ENCODE data around the gene MACROD2. TPM values are rescaled to one million over a fixed set of nuclear protein-coding genes. Genes with fewer than 3 reads are reported as not detected.

The MACROD2 gene
- total RNA-seq, 5 donors from 2014 or later (not counting 1 experiment from before 2014, with no cell fraction given), result 0.23 to 1.3 (median 0.51) TPM; not detected in 2

DNA sequence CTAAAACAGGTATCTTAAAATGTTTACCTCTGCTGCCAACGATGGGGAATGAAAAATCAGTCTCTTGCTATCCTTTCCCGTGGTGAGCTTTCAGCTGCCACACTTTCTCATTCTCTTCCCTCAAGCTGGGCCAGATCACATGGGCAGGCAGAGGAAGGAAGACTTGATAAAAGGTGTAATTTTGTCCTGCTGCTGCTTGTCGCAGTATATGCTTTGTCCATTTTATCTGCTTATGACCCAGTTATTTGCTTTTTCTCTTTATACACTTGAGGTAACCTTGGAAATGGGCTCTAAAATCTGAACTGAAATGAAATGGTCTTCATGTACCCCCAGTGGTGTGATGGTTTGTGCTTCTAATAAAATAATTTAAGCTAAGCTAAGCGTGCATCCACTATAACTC, 1038.0 kb downstream of the MACROD2 start:
- ATAC-seq (replicated peaks in 1 of 4) (no peak), DNase-seq (no peak)
- ChIA-PET CTCF (no interaction called here), POLR2A (no interaction called here)
- no peaks in the 10 kb centered on the region for H3K4me1 Mint-ChIP-seq
- H3K4me3 Mint-ChIP-seq, result no peak overlapping the region
- H3K27ac ChIP-seq (ENCODE audit: low read length), result no peak overlapping the region
- no peaks in the 10 kb centered on the region for H3K9me3 ChIP-seq
- H3K27ac Mint-ChIP-seq, result no peak overlapping the region
- peaks cover 0 to 4% of the 10 kb centered on the region in 2 experiments for H3K4me1 ChIP-seq (ENCODE audit: control insufficient read depth in 1 of 2, extremely low read depth in 1 of 2, insufficient read depth in 2 of 2, low read length in 2 of 2)
- no peaks in the 10 kb centered on the region for H3K27me3 ChIP-seq (replicated peaks in 1 of 2; ENCODE audit: control insufficient read depth in 2 of 2, extremely low read depth in 1 of 2, insufficient read depth in 2 of 2, low read length in 1 of 2)
- no peaks in the 10 kb centered on the region for H3K36me3 ChIP-seq (ENCODE audit: control insufficient read depth in 2 of 2, extremely low read depth in 1 of 2, insufficient read depth in 1 of 2, low read length in 1 of 2)
- H3K27me3 Mint-ChIP-seq, result no peaks in the 10 kb centered on the region
- H3K9me3 Mint-ChIP-seq, result peaks cover 2 to 6% (median 4%) of the 10 kb centered on the region in 3 donors
- no peaks in the 10 kb centered on the region for H3K36me3 Mint-ChIP-seq
- WGBS (ENCODE audit: insufficient coverage), result no CpG with 5 or more reads among the region's 4 CpGs
- no peak overlapping the region for H3K4me3 ChIP-seq (ENCODE audit: control insufficient read depth in 1 of 2, extremely low read depth in 1 of 2, low read length in 1 of 2)

DNA sequence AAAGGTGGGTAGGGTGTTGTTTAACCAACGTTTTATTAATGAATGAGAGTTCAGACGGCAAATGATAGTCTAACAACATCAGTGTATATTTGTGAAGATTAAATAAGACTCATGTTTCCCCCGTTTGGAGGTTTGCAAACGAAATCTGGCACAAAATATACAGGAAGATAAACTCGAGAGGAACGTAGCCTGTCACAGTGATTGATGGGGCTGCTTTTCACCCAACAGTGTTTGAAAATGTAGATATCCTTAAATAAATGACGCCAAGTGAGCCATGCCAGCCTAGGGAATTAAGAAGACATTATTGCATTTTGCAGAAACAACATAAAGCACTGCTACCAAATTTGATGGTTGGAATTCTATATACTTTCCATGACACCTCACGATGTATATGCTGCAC, 1038.6 kb downstream of the MACROD2 start:
- CTCF ChIA-PET, result no interaction called here
- H3K27ac Mint-ChIP-seq, result no peak overlapping the region
- Histone ChIP-seq H3K9me3 (no peaks in the 10 kb centered on the region), H3K36me3 (ENCODE audit: control insufficient read depth in 2 of 2, extremely low read depth in 1 of 2, insufficient read depth in 1 of 2, low read length in 1 of 2) (no peaks in the 10 kb centered on the region), H3K4me1 (ENCODE audit: control insufficient read depth in 1 of 2, extremely low read depth in 1 of 2, insufficient read depth in 2 of 2, low read length in 2 of 2) (peaks cover 0 to 4% of the 10 kb centered on the region in 2 experiments), H3K27ac (ENCODE audit: low read length) (no peak overlapping the region), H3K4me3 (ENCODE audit: control insufficient read depth in 1 of 2, extremely low read depth in 1 of 2, low read length in 1 of 2) (no peak overlapping the region), H3K27me3 (replicated peaks in 1 of 2; ENCODE audit: control insufficient read depth in 2 of 2, extremely low read depth in 1 of 2, insufficient read depth in 2 of 2, low read length in 1 of 2) (no peaks in the 10 kb centered on the region)
- DNase-seq (no peak), ATAC-seq (replicated peaks in 1 of 4) (no peak)
- H3K4me3 Mint-ChIP-seq, result no peak overlapping the region
- POLR2A ChIA-PET, result no interaction called here
- H3K27me3 Mint-ChIP-seq, result no peaks in the 10 kb centered on the region
- H3K36me3 Mint-ChIP-seq, result no peaks in the 10 kb centered on the region
- H3K9me3 Mint-ChIP-seq, result peaks cover 4 to 10% (median 5%) of the 10 kb centered on the region in 3 donors
- H3K4me1 Mint-ChIP-seq, result no peaks in the 10 kb centered on the region
- WGBS (ENCODE audit: insufficient coverage), result no CpG with 5 or more reads among the region's 8 CpGs

DNA sequence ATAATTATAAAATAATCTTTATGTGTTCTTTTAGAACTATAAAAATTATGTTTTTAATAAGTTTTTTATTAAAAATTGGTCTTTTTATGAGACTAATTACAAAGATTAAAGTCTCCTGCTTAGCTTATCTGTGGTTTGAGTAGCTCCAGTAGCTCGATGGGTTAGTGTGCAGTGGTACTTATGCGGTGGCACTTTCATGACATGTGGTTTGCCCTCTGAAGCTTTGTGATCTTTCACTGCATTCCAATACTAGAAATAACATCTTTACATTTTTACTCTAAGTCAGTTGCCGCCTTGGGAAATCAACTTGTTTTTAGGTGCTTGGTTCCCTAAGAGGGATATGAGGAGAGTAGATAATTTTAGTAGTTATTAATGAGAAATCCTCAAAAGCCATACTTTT, 1041.6 kb downstream of the MACROD2 start:
- no peak for DNase-seq
- WGBS (ENCODE audit: insufficient coverage), result no CpG with 5 or more reads among the region's 3 CpGs
- POLR2A ChIA-PET, result no interaction called here
- H3K9me3 Mint-ChIP-seq, result peaks cover 5 to 14% (median 8%) of the 10 kb centered on the region in 3 donors
- Histone ChIP-seq H3K4me3 (ENCODE audit: control insufficient read depth in 1 of 2, extremely low read depth in 1 of 2, low read length in 1 of 2) (no peak overlapping the region), H3K9me3 (no peaks in the 10 kb centered on the region), H3K36me3 (ENCODE audit: control insufficient read depth in 2 of 2, extremely low read depth in 1 of 2, insufficient read depth in 1 of 2, low read length in 1 of 2) (no peaks in the 10 kb centered on the region), H3K27ac (ENCODE audit: low read length) (no peak overlapping the region), H3K27me3 (replicated peaks in 1 of 2; ENCODE audit: control insufficient read depth in 2 of 2, extremely low read depth in 1 of 2, insufficient read depth in 2 of 2, low read length in 1 of 2) (no peaks in the 10 kb centered on the region), H3K4me1 (ENCODE audit: control insufficient read depth in 1 of 2, extremely low read depth in 1 of 2, insufficient read depth in 2 of 2, low read length in 2 of 2) (peaks cover 0 to 4% of the 10 kb centered on the region in 2 experiments)
- no peaks in the 10 kb centered on the region for H3K27me3 Mint-ChIP-seq
- H3K4me1 Mint-ChIP-seq, result no peaks in the 10 kb centered on the region
- no peak overlapping the region for H3K4me3 Mint-ChIP-seq
- ATAC-seq (replicated peaks in 1 of 4), result no peak
- H3K36me3 Mint-ChIP-seq, result no peaks in the 10 kb centered on the region
- CTCF ChIA-PET, result no interaction called here
- no peak overlapping the region for H3K27ac Mint-ChIP-seq

DNA sequence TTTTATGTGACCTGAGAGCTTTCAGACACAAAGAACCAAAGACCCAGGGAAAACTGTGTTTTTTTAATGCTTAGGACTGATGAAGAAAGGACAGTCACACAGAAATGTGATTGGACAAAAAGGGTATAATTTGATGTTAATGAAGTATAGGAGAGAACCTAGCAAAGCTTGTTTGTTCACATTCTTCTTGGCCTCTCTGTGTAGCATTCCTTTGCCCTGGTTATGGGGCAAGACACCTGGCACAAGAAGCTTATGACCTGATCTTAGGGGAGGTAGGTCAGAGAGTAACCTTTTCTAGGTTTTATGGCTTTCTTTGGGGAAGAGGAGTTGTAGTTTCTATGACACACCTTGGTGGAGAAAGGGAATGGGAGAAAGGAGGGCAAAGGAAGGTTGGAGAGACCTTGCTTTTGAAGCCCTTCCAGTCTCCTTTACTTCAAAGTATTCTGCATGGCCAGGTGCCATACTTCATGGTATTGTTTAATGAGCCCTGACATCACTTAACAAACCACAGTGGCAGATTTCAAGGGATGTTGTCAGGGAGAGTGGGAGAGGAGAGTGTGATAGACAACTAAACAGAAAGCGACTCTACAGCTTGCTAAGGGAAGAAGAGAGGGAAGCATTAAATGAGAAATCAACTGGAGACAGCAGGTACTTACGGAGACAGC, 1043.9 kb downstream of the MACROD2 start:
- no peaks in the 10 kb centered on the region for H3K27me3 Mint-ChIP-seq
- DNase-seq, result no peak
- no peak for ATAC-seq (replicated peaks in 1 of 4)
- H3K27ac Mint-ChIP-seq, result no peak overlapping the region
- CTCF ChIA-PET, result no interaction called here
- Histone ChIP-seq H3K27me3 (replicated peaks in 1 of 2; ENCODE audit: control insufficient read depth in 2 of 2, extremely low read depth in 1 of 2, insufficient read depth in 2 of 2, low read length in 1 of 2) (no peaks in the 10 kb centered on the region), H3K4me3 (ENCODE audit: control insufficient read depth in 1 of 2, extremely low read depth in 1 of 2, low read length in 1 of 2) (no peak overlapping the region), H3K4me1 (ENCODE audit: control insufficient read depth in 1 of 2, extremely low read depth in 1 of 2, insufficient read depth in 2 of 2, low read length in 2 of 2) (peaks cover 0 to 4% of the 10 kb centered on the region in 2 experiments), H3K27ac (ENCODE audit: low read length) (no peak overlapping the region), H3K9me3 (no peaks in the 10 kb centered on the region), H3K36me3 (ENCODE audit: control insufficient read depth in 2 of 2, extremely low read depth in 1 of 2, insufficient read depth in 1 of 2, low read length in 1 of 2) (no peaks in the 10 kb centered on the region)
- no peaks in the 10 kb centered on the region for H3K4me1 Mint-ChIP-seq
- H3K36me3 Mint-ChIP-seq, result no peaks in the 10 kb centered on the region
- no peak overlapping the region for H3K4me3 Mint-ChIP-seq
- peaks cover 4 to 20% (median 9%) of the 10 kb centered on the region in 3 donors for H3K9me3 Mint-ChIP-seq
- WGBS (ENCODE audit: insufficient coverage), result 60% methylated on average over 1 of the region's 2 CpGs
- POLR2A ChIA-PET, result no interaction called here

DNA sequence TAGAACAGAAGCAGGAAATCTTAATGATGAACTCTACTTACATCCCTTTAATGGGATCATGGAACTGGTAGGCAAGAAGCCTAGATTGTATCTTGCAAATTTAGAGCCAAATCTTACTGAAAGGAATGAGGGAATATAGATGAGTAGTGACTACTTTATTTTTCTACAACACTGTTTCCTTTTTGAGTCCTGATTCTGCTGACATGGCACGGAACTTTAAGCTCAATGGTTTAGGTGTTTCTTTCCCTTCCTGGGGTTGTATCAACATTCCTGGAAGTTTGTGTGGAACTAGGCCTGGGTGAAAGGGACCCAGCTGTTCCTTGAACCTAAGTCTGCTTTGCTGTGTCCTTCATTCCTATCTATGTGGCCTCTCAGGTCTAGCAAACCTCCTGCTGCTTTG, 1047.4 kb downstream of the MACROD2 start:
- CTCF ChIA-PET, result no interaction called here
- no peak overlapping the region for H3K27ac ChIP-seq (ENCODE audit: low read length)
- Mint-ChIP-seq H3K27me3 (no peaks in the 10 kb centered on the region), H3K36me3 (no peaks in the 10 kb centered on the region), H3K9me3 (peaks cover 8 to 16% (median 9%) of the 10 kb centered on the region in 3 donors), H3K4me3 (no peak overlapping the region), H3K27ac (no peak overlapping the region), H3K4me1 (no peaks in the 10 kb centered on the region)
- ATAC-seq (replicated peaks in 1 of 4) (no peak), DNase-seq (no peak)
- H3K4me1 ChIP-seq (ENCODE audit: control insufficient read depth in 1 of 2, extremely low read depth in 1 of 2, insufficient read depth in 2 of 2, low read length in 2 of 2), result no peaks in the 10 kb centered on the region
- no peaks in the 10 kb centered on the region for H3K27me3 ChIP-seq (replicated peaks in 1 of 2; ENCODE audit: control insufficient read depth in 2 of 2, extremely low read depth in 1 of 2, insufficient read depth in 2 of 2, low read length in 1 of 2)
- H3K4me3 ChIP-seq (ENCODE audit: control insufficient read depth in 1 of 2, extremely low read depth in 1 of 2, low read length in 1 of 2), result no peak overlapping the region
- H3K36me3 ChIP-seq (ENCODE audit: control insufficient read depth in 2 of 2, extremely low read depth in 1 of 2, insufficient read depth in 1 of 2, low read length in 1 of 2), result no peaks in the 10 kb centered on the region
- POLR2A ChIA-PET, result no interaction called here
- H3K9me3 ChIP-seq, result no peaks in the 10 kb centered on the region
- no CpG with 5 or more reads among the region's 1 CpG for WGBS (ENCODE audit: insufficient coverage)

DNA sequence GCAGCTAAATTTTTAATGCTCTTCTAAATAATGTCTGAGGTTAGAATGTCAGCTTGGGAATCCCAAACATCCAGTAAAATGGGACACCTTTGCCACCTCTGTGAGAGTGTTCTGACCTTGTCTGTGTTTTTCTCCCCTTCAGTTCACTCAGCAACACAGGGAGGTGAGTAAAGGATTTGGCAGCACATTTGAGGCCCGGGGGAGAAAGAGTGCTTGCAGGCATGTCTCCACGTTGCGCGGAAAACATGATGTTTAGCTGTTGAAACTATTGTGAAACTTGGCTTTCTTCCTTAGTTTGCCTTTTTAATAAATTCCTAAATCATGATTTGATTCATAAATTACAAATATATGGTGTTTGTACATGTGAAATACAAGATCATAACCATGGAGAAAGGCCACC, 1049.9 kb downstream of the MACROD2 start:
- ChIA-PET CTCF (no interaction called here), POLR2A (no interaction called here)
- no peaks in the 10 kb centered on the region for H3K27me3 Mint-ChIP-seq
- DNase-seq (no peak), ATAC-seq (replicated peaks in 1 of 4) (no peak)
- H3K36me3 Mint-ChIP-seq, result no peaks in the 10 kb centered on the region
- H3K27ac ChIP-seq (ENCODE audit: low read length), result no peak overlapping the region
- no peaks in the 10 kb centered on the region for H3K27me3 ChIP-seq (replicated peaks in 1 of 2; ENCODE audit: control insufficient read depth in 2 of 2, extremely low read depth in 1 of 2, insufficient read depth in 2 of 2, low read length in 1 of 2)
- H3K27ac Mint-ChIP-seq, result no peak overlapping the region
- no peak overlapping the region for H3K4me3 ChIP-seq (ENCODE audit: control insufficient read depth in 1 of 2, extremely low read depth in 1 of 2, low read length in 1 of 2)
- no peak overlapping the region for H3K4me3 Mint-ChIP-seq
- no peaks in the 10 kb centered on the region for H3K36me3 ChIP-seq (ENCODE audit: control insufficient read depth in 2 of 2, extremely low read depth in 1 of 2, insufficient read depth in 1 of 2, low read length in 1 of 2)
- H3K9me3 Mint-ChIP-seq, result peaks cover 4 to 8% (median 5%) of the 10 kb centered on the region in 3 donors
- no peaks in the 10 kb centered on the region for H3K9me3 ChIP-seq
- H3K4me1 ChIP-seq (ENCODE audit: control insufficient read depth in 1 of 2, extremely low read depth in 1 of 2, insufficient read depth in 2 of 2, low read length in 2 of 2), result no peaks in the 10 kb centered on the region
- H3K4me1 Mint-ChIP-seq, result no peaks in the 10 kb centered on the region
- no CpG with 5 or more reads among the region's 4 CpGs for WGBS (ENCODE audit: insufficient coverage)

DNA sequence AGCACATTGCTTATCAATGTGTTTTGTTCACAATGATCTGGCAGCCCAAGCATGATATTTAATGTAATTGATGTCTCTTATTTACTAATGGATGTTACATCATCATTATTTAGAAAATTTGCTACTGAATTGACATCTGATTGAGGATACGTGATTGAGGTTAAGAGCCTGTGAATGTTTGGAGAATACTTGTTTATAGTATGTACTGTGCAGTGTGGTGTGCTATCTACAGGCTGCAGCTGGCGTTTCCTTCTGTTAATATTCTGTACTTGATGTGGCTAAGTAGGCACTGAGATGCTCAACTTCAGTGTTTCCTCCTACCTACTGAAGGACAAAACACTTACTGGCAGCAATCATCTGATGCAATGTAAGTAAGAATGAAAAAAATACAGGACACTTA, 1051.7 kb downstream of the MACROD2 start:
- H3K27ac Mint-ChIP-seq, result no peak overlapping the region
- no CpG with 5 or more reads among the region's 2 CpGs for WGBS (ENCODE audit: insufficient coverage)

More for the DNA sequence above, 1051.7 kb downstream of the MACROD2 start:
- no peaks in the 10 kb centered on the region for H3K4me1 ChIP-seq (ENCODE audit: control insufficient read depth in 1 of 2, extremely low read depth in 1 of 2, insufficient read depth in 2 of 2, low read length in 2 of 2)
- H3K9me3 Mint-ChIP-seq, result peaks cover 4 to 9% (median 4%) of the 10 kb centered on the region in 3 donors
- ATAC-seq (replicated peaks in 1 of 4) (no peak), DNase-seq (no peak)
- H3K4me3 ChIP-seq (ENCODE audit: control insufficient read depth in 1 of 2, extremely low read depth in 1 of 2, low read length in 1 of 2), result no peak overlapping the region
- ChIA-PET CTCF (no interaction called here), POLR2A (no interaction called here)
- no peaks in the 10 kb centered on the region for H3K36me3 ChIP-seq (ENCODE audit: control insufficient read depth in 2 of 2, extremely low read depth in 1 of 2, insufficient read depth in 1 of 2, low read length in 1 of 2)
- H3K27me3 Mint-ChIP-seq, result no peaks in the 10 kb centered on the region
- H3K4me1 Mint-ChIP-seq, result no peaks in the 10 kb centered on the region
- no peak overlapping the region for H3K4me3 Mint-ChIP-seq
- no peaks in the 10 kb centered on the region for H3K27me3 ChIP-seq (replicated peaks in 1 of 2; ENCODE audit: control insufficient read depth in 2 of 2, extremely low read depth in 1 of 2, insufficient read depth in 2 of 2, low read length in 1 of 2)
- H3K27ac ChIP-seq (ENCODE audit: low read length), result no peak overlapping the region
- no peaks in the 10 kb centered on the region for H3K9me3 ChIP-seq
- no peaks in the 10 kb centered on the region for H3K36me3 Mint-ChIP-seq

Data from T-cell (primary cell).